Gastroesophageal sphincter (tissue), 3 donors: ENCODE results near the gene CLCA4.
"Not testable (repeated sequence)": the region's sequence is repeated elsewhere in the genome, so short reads cannot be mapped to it uniquely, and the experiment has no call there.

ENCODE experiments used
- CTCF ChIP-seq, 4 experiments: fragments of 200-600 bp in 2 of 4; fragments of 450-650 bp in 2 of 4; sonication (generic) in 1 of 4; IDR thresholded peaks; one replicate each; pipeline ENCODE4 v1.5.1; 2017 to 2019; ENCODE audit warnings: antibody characterized with exemption in 4 of 4, mild to moderate bottlenecking in 2 of 4, moderate library complexity in 2 of 4
- EP300 ChIP-seq: sonication (generic); formaldehyde crosslinking; IDR thresholded peaks from one replicate; pipeline ENCODE4 v1.6.1; 2017; ENCODE audit warnings: antibody characterized with exemption, mild to moderate bottlenecking
- POLR2A ChIP-seq, 2 donors: fragments of 450-650 bp; IDR thresholded peaks; one replicate each; pipeline ENCODE4 v1.6.1; 2017; ENCODE audit warnings: antibody characterized with exemption in 2 of 2, mild to moderate bottlenecking in 2 of 2, moderate library complexity in 1 of 2
- POLR2AphosphoS5 ChIP-seq: sonication (generic); formaldehyde crosslinking; IDR thresholded peaks from one replicate; pipeline ENCODE4 v1.6.1; 2017; ENCODE audit warnings: antibody characterized with exemption

- TF ChIP-seq POLR2AphosphoS5; CTCF (IDR thresholded peaks at IDR 0.05); EP300; POLR2A (IDR thresholded peaks at IDR 0.05): not testable (repeated sequence)
Observed at GRCh38 chr1:86606080-86606479, 59.2 kb downstream of the CLCA4 start.
